CD4-positive, alpha-beta T cell treated with Interleukin-6 at 100 ng/mL for 8 hours (primary cell): ENCODE results near the gene KCTD13.
A peak's percentile ranks its signal among the peaks of the same experiment; 100 is the strongest.
"Not testable (repeated sequence)": the region's sequence is repeated elsewhere in the genome, so short reads cannot be mapped to it uniquely, and the experiment has no call there.

ENCODE experiments used
- DNase-seq: peaks from one replicate; pipeline ENCODE4 v3.0.0-alpha.2; 2020; ENCODE audit warnings: mixed read lengths, low spot score

The KCTD13 gene, protein sequence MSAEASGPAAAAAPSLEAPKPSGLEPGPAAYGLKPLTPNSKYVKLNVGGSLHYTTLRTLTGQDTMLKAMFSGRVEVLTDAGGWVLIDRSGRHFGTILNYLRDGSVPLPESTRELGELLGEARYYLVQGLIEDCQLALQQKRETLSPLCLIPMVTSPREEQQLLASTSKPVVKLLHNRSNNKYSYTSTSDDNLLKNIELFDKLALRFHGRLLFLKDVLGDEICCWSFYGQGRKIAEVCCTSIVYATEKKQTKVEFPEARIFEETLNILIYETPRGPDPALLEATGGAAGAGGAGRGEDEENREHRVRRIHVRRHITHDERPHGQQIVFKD

DNA sequence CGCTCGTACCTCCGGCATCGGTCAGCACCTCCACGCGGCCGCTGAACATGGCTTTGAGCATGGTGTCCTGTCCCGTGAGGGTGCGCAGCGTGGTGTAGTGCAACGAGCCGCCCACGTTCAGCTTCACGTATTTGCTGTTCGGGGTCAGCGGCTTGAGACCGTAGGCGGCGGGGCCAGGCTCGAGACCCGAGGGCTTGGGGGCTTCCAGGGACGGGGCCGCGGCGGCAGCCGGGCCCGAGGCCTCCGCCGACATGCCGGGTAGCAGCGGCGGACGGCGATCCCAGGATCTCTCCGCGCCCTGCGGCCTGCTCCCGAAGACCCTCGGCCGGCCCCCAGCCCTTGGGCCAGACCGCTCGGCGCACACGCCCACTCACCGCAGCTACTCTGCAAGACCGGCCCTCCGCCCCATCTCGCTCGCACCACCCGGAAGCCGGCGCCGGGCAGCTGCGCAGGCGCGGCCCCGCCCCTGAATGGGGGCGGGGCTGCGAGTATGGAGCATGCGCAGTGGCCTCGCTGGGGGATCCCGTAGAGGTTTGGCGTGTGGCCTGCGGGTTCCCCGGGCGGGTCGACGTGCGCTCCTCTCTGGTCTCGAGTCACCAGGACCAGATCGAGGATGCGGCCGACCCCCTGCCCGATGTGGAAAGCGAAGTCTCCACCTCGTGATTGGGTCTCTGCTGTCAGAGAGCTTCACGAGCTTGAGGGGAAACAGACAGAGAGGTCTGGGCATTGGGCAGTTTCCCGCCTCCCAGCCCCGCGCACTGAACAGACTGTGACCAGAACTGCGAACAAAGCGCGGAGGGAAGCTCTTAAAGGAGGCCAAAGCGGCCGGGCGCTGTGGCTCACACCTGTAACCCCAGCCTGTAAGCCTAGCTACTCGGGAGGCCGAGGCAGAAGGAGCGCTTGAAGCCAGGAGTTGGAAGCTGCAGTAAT is at the start of gene KCTD13:
Gene KCTD13 (minus strand): TSS at position 446 of the 930 bp plus-strand sequence. CDS start 193 bp downstream, at position 253.
- peak; percentile 81 for DNase-seq

DNA sequence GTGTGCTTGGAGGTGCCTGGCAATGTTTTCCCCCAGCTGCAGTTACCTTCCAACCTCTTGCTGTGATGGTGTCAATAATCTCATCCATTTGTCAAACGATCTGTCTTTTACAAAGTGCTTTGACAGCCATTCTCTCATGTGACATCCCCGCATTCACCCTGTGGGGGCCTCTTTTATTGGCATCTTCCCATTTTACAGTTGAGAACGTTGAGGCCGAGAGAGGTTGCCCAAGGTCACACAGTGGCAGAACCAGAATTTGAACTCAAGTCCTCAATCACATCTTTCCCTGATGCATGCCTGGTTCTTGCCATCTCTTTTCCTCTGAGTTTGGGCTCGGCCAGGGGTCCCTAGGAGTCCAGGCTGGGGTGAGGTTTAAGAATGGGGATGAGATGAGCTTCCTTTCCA is 49.1 kb upstream of the KCTD13 start:
- no peak for DNase-seq

DNA sequence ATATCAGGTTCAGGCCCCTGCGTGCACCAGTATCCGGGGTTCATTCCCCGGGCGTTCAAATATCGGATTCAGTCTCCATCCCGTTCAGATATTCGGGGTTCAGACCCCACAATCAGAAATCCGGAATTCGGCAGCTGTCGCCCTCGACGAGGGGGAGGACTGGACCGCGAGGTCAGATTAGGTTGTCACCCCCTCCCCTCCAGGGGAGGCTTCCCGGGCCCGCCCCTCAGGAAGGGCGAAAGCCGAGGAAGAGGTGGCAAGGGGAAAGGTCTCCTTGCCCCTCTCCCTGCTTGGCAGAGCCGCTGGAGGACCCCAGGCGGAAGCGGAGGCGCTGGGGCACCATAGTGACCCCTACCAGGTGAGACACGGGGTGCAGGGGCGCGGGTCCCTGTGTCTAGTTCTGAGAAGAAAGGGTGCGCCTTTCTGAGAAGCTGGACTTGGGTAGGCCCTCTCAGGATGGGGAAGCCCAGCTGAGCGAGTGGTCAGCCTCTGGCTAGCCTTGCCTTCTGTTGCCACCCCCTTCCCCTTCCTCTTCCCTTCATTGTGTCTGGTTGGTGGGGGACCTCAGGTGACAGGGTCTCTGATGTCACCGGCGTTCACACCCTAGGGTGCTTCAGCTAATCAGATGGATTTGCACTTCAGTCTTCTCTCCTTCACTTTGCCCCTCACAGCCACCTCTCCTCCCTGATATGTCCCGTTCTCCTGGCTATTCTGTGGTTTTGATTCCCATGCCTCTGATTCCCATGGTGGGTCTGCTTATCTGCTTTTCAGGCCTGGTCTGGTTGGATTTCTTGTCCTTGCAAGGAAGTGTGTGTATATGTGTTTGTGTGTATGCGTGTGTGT is 48.5 kb upstream of the KCTD13 start:
- no peak for DNase-seq

DNA sequence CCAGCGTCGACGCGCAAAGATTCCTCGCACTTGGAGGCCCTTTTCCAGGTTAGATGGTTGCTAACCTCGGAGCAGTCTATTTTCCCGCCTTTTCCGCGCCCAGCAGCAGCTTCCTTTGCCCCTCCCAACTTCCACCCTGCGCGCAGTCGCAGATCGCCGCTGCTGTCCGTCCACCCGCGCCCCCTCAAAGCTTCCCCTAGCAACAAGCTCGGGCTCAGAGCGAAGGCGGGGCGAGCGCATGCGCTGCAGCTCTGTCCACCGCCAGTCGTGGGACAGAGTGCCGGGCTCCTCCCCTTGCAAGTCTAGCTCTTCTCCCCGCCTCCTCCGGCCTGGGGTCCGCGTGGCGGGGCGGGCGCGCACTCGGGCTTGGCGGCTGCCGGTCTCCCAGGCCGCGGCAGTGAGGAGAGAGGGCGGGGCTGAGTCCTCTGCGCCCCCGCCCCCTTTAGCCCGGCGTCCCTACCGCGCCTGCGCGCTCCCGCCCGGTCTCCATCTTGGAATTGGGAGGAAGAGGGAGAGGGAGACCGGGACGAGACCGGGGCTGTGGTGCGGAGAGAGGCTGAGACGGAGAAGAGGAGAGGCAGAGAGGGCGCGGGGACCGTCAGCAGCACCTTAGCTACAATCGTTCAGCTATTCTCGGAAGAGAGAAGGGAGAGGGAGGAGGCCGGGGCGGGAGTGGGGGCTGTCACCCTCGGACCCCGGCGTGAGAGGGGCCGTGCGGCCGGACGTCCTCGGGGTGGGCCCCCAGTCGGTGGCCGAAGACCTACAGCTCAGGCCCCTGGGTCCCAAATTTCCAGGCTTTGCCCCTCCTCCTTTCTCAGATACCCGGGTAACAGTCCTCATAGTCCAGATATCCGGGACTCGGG is 47.6 kb upstream of the KCTD13 start, which contains the start of gene TAOK2:
Gene TAOK2 (plus strand): TSS at position 485 of the 863 bp plus-strand sequence. CDS start 3,905 bp downstream, outside the sequence.
- DNase-seq, result peak; percentile 98

DNA sequence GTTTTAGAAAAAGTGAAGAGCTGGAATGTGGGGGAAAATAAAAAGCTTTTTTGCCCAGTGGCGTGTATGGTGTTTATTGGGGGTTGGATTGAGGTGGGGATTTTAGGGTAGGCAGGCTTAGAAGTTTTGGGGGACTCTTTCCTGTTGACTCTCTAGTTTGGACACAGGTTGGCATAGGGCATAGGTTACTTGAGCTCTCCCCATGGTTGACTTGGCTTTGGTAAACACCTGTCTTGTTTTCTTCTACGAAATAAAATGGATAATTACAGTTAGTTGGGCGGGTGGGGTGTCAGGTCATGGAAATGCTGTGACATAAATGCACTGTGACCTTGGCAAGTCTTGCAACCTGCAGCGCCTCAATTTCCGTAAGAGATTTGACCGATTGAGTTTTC is 47.0 kb upstream of the KCTD13 start:
- DNase-seq, result no peak

DNA sequence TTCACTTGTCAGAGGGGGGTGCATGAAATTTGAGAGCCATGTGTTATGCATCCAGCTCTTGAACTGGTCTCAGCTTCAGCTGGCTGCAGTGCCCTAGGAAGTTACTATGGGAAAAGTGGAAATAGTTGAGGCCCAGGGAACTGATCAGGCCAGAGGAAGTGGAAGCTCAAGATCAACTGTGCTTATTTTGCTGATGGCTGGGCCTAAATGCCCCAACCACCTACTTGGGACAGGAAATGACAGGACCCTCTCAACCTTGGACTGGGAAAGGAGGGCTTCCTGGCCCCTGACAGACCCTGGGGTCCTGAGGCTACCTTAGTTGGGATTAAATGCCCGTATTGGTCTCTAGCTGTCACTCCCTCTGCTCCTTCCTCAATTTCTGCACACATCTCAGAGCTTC is 46.5 kb upstream of the KCTD13 start:
- DNase-seq, result no peak

DNA sequence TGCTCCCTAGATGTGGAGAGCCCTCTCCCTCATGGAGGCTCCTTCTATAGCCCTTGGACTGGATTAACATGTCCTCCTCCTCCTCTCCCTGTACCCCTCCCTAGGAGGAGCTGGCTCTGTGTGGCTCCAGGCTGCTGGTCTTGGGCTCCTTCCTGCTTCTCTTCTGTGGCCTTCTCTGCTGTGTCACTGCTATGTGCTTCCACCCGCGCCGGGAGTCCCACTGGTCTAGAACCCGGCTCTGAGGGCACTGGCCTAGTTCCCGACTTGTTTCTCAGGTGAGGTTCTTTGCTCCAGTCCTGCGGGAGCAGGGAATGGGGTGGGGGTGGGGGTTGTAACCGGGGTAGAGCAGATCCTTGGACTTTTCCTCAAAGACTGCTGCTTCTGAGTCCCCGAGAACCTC is 45.3 kb upstream of the KCTD13 start:
- no peak for DNase-seq

DNA sequence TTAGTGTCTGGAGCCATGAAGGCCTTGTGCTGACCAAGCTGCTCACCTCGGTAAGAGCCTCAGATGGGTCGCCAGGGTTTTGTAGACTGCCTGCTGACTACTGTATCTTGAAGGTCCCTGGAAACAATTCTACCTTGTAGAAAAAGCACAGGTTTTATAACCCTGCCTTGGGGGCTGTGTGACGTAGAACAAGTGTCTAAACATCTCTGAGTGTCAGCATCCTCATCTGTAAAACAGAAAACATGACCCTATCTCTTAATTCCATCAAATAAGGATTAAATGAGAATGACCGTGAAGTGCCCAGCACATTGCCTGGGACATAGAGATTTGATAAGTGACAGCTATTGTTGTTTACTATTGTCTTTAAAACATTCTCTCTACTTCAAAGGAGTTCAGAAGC is 42.2 kb upstream of the KCTD13 start:
- DNase-seq, result no peak

DNA sequence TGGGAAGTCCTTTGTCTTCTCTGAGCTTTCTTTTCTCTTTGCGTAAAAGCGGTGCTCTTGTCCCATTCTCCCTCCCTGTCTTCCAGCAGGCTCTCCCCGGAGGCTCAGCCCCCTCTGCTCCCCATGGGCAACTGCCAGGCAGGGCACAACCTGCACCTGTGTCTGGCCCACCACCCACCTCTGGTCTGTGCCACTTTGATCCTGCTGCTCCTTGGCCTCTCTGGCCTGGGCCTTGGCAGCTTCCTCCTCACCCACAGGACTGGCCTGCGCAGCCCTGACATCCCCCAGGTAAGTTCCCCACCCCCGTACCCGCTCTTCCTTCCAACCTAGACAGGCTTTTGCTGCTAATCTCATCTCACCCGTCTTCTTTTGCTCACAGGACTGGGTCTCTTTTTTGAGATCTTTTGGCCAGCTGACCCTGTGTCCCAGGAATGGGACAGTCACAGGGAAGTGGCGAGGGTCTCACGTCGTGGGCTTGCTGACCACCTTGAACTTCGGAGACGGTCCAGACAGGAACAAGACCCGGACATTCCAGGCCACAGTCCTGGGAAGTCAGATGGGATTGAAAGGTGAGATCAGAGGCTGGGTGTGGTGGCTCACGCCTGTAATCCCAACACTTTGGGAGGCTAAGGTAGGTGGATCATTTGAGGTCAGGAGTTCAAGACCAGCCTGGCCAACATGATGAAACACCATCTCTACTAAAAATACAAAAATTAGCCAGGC is 37.2 kb upstream of the KCTD13 start:
- DNase-seq, result no peak

DNA sequence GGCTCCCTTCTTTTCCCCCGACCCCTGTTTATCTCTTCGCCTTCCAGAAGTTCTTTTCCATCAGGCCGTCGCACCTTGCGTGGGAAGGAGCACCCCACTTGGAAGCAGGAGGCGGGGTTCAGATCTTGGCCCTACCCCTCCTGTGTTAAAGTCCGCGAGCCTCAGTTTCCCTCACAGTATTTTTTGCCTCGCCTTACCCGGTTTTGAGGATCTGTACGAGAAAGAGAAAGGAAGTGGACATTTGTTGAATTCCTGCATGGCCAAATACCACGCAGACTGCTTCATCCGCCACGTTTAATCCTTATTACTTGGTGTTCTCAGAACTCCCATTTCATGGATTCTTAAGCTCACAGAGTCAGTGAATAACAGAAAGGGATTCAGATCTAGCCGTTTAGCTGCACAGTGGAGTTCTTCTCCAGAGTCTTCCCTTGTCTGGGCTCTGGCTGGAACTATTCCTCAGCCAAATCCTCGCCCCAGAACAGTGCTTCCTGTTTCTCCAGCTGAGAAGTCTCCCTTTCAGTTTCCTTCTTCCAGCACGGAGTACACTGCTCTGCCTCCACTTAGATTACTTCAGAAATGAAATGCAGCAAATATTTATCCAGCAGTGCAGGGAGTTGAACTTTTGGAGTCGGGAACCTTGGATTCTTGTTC is 36.4 kb upstream of the KCTD13 start:
- no peak for DNase-seq

DNA sequence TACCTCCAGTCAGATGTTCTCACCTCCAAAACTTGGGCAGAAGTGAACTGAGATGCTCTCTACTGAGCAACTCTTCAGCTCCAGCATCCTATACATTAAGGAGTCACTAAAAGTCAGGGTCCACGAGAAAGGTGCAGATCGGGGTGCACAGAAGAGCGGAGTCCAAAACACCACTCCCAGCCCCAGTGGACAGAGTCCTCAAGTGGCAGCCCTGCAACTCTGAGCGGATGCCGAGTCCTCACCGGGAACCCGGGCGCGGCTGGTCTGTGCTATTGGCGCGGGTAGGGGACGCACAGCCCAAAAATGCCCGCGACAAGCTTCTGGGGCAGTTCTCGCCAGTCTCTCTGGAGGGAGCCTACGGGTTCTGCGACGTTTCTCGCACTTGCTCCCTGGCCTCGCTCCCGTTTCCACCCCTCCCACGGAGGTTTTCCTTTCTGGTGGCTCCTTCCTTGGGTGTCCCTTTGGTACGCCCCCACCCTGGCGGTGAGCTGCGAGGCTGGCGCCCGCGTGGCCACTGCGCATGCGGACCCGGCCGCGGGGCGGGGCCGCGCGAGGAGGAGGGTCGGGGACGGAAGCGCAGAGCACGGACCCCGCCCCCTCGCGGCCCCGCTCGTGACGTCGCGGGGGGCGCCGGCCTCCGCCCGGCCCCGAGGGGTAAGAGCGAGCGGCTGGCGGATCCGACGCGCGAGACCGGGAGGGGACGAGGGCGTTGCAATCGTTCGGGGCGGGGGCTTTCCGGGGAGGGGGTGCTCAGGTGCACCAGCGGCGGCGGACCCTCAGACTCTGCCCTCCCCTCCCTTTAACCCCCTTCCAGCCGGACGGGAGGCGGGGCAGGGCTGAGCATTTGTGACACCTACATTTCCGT is 35.7 kb upstream of the KCTD13 start, which contains the start of gene TMEM219:
Gene TMEM219 (plus strand): TSS at position 601 of the 865 bp plus-strand sequence. CDS start 1,065 bp downstream, outside the sequence.
- DNase-seq, result peak; percentile 91

DNA sequence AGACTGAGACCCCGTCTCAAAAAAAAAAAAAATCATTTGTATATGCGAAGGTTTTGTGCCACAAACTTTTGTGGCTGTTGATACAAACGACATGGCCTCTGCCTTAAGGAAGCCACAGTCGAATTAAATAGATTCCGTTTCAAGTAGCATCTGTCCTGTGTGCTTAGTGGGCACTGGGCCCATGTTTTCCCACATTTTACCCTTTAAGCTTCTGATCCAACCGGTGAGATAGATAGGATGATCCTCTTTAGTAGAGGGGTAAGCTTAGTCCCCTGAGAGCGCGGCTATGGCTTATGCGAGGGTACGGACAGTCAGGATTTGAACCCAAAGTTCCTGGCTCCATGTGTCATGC is 35.1 kb upstream of the KCTD13 start:
- no peak for DNase-seq

DNA sequence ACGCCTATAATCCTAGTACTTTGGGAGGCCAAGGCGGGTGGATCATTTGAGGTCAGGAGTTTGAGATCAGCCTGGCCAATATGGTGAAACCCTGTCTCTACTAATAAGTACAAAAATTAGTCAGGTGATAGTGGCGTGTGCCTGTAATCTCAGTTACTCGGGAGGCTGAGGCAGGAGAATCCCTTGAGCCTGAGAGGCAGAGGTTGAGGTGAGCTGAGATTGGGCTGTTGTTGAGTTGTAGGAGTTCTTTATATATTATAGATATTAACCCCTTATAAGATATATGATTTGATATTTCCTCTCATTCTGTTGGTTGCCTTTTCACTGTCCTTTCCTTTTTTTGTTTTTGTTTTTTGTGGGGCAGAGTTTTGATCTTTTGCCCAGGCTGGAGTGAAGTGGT is 33.8 kb upstream of the KCTD13 start:
- DNase-seq, result not testable (repeated sequence)

DNA sequence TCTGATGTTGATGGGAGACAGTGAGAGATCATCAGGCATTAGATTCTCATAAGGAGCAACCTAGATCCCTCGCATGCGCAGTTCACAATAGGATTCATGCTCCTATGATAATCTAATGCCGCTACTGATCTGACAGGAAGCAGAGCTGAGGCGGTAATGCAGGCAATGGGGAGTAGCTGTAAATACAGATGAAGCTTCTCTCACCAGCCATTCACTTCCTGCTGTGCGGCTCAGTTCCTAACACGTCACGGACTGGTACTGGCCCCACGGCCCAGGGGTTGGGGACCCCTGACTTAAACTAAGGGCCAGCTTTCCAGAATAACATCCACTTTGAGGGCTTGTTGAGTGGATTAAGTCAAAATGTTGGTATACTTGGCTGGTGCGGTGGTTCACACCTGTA is 33.3 kb upstream of the KCTD13 start:
- DNase-seq, result no peak

DNA sequence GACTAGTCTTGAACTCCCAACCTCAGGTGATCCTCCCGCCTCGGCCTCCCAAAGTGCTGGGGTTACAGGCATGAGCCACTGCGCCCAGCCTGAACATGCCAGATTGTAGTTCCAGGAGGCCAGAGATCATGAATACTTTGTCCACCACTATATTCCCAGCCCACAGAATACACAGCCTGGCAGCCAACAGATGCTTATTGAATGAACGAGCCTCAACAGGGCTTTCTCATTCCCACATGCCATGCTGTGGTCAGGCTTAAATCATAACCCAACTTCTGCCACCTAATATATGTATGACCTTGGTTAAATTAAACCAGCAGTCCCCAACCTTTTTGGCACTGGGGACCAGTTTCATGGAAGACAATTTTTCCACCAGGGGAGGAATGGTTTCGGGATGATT is 32.7 kb upstream of the KCTD13 start:
- no peak for DNase-seq

DNA sequence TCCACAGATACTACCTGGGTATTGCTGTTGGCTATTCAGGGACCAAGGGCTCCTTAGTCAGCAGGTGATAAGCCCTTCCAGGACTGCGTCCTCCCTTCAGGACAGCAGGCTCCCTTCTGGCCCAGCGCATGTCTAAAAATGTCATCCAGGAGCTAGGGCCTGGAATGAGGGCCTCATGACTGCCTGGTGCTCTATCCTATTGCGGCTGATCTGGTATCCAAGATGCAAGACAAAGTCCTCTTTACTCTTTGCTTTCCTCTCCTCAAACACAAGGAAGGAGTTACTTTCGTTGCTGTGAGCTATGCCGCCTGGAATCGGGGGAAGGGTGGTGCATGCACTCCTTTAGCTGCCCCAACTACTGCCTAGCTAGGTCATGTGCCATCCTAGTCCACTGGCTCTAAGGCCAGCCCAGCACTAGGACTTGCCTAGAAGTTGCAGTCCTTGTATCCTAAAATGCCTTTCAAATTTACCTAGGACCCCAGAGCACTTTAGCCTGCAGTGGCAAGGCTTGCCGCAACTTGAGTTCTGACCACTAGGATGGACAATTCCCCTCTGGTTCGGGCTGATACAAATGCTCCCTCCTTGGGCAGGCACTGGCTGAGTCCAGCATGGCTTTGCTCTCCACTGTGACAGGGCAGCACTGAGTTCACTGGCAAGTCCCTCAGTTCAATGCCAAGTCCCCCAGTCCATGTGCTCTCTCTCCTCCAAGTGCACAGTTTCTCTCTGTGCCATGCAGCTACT is 25.8 kb upstream of the KCTD13 start:
- no peak for DNase-seq

DNA sequence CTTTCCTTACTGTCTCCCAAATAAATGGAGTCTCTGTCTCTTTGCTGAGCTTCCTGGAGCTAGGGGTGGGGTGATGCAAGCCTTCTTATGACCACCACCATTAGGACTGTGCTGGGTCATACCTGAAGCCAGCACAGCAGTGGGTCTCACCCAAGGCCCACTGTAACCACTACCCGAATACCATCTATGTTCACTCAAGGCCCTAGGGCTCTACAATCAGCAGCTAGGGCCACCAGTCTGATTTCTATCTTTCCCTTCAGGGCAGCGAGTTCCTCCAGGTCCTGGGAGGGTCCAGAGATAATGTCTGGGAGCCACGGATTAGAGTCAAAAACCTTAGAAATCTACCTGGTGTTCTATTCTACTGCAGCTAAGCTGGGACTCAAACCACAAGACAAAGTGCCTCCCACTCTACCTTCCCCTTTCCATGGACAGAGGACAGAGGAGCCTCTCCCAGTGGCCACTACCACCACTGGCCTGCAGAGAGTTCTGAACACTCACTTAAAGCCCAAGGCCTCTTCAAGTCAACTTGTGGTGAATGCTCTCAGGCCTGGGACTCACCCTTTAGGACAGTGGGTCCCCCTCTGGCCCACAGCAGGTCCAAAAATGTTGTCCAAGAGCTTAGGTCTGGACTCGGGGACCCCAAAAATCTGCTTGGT is 24.9 kb upstream of the KCTD13 start:
- no peak for DNase-seq

DNA sequence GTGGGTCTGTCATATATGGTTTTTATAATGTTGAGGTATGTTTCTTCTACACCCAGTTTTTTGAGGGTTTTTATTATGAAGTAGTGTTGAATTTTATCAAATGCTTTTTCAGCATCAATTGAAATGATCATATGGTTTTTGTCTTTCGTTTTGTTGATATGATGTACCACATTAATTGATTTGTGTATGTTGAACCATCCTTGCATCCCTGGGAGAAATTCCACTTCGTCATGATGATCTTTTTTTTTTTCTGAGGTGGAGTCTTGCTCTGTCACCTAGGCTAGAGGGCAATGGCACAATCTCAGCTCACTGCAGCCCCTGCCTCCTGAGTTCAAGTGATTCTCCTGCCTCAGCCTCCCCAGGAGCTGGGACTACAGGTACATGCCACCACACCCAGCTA is 21.9 kb upstream of the KCTD13 start:
- no peak for DNase-seq
